Measurements from ENCODE around the gene VPS33A.

VPS33A gene

GRCh38 chr12:122250047-122250446 lies 16.2 kb downstream of the VPS33A start:
- no peak for DNase-seq

- DNase-seq = no peak
Measured at GRCh38 chr12:122245553-122245952, 20.7 kb downstream of the VPS33A start.

GRCh38 chr12:122244565-122245371 lies 21.5 kb downstream of the VPS33A start:
- peak; percentile 56 for DNase-seq

- peak; percentile 32 for DNase-seq
Measured at GRCh38 chr12:122243965-122244364, 22.3 kb downstream of the VPS33A start.

- DNase-seq = no peak
Measured at GRCh38 chr12:122238861-122239260, 27.4 kb downstream of the VPS33A start.

- DNase-seq = no peak
Measured at GRCh38 chr12:122235741-122236140, 30.6 kb downstream of the VPS33A start.

GRCh38 chr12:122232691-122233090 lies 33.6 kb downstream of the VPS33A start:
- no peak for DNase-seq

GRCh38 chr12:122230798-122231197 lies 35.5 kb downstream of the VPS33A start:
- DNase-seq = no peak

- DNase-seq = no peak
Measured at GRCh38 chr12:122228092-122228491, 38.2 kb downstream of the VPS33A start.

GRCh38 chr12:122227341-122227740 lies 39.0 kb downstream of the VPS33A start:
- DNase-seq = peak; percentile 29

GRCh38 chr12:122226366-122227125 lies 39.7 kb downstream of the VPS33A start:
- DNase-seq = no peak

- peak; percentile 100 for DNase-seq
Measured at GRCh38 chr12:122225683-122226365, 40.5 kb downstream of the VPS33A start, which contains the start of gene DIABLO. DIABLO (minus strand) TSS chr12:122226052; CDS start chr12:122226014, 38 bp downstream.

- DNase-seq = no peak
Measured at GRCh38 chr12:122216445-122216844, 49.8 kb downstream of the VPS33A start.

GRCh38 chr12:122215771-122216170 lies 50.5 kb downstream of the VPS33A start:
- DNase-seq = no peak

- no peak for DNase-seq
Measured at GRCh38 chr12:122208073-122208820, 58.0 kb downstream of the VPS33A start.

GRCh38 chr12:122207391-122207790 lies 58.9 kb downstream of the VPS33A start:
- DNase-seq = no peak

- DNase-seq = no peak
Measured at GRCh38 chr12:122206976-122207375, 59.3 kb downstream of the VPS33A start.

GRCh38 chr12:122206111-122206881 lies 60.0 kb downstream of the VPS33A start:
- no peak for DNase-seq

GRCh38 chr12:122205053-122205925 lies 61.0 kb downstream of the VPS33A start:
- DNase-seq = no peak

- no peak for DNase-seq
Measured at GRCh38 chr12:122204167-122205052, 61.9 kb downstream of the VPS33A start.
